K562 (cell line): ENCODE results near the gene CEP20. TPM values are rescaled to one million over a fixed set of nuclear protein-coding genes. Genes with fewer than 3 reads are reported as not detected.

Experiments used
- ATAC-seq: fragments of 200-7000 bp; cut with Tn5 transposase; 3 replicates; pipeline ENCODE4 v1.9.1; 2020; ENCODE audit warnings: moderate library complexity
- BruUV-seq: library from RNA; stranded (reverse); fragments of 400-500 nt; replicated peaks from 2 replicates; lab custom pipeline; 2021; lab: Mats Ljungman, UMichigan
- CTCF ChIA-PET: fragments of 300-600 bp; formaldehyde crosslinking; extraction: SDS; loops from one replicate; lab custom pipeline; 2021; ENCODE audit warnings: low intra/inter-chr PET ratio; lab: Yijun Ruan, JAX
- POLR2A ChIA-PET: fragments of 300-600, 350-650 bp; sonication (Branson Sonifier 250); formaldehyde crosslinking; extraction: SDS; loops from one replicate; lab custom pipeline; 2021; ENCODE audit warnings: antibody characterized with exemption, inconsistent platforms; lab: Yijun Ruan, JAX
- DNase-seq, 4 experiments: peaks; one replicate each; pipeline versions ENCODE4 v3.0.0 to v3.0.0-alpha.2; 2011 to 2018; ENCODE audit warnings: low spot score in 3 of 4, mixed read lengths in 3 of 4; ENCODE audit errors: extremely low read depth in 1 of 4
- FAIRE-seq: peaks from 2 replicates; lab custom pipeline; 2011; peaks lifted over from hg19 to GRCh38; lab: Jason Lieb, UNC
- H2AFZ ChIP-seq: 2 replicates; pipeline ENCODE4 v1.6.0; 2011; ENCODE audit warnings: low read depth, low read length, control low read depth, inconsistent platforms
- H3K27ac ChIP-seq: fragments of 200-600 bp; 3 replicates; pipeline ENCODE4 v1.8.0; 2011; ENCODE audit warnings: low read depth, mild to moderate bottlenecking, control low read depth, inconsistent platforms, low read length, moderate library complexity, mixed read lengths; ENCODE audit errors: extremely low read depth
- H3K27me3 ChIP-seq, 2 experiments: fragments of 300-600 bp in 1 of 2; 2 replicates in 1 of 2; 3 replicates in 1 of 2; pipeline versions ENCODE4 v1.6.0 to v1.8.0; 2011; ENCODE audit warnings: inconsistent platforms in 2 of 2, low read length in 2 of 2, mild to moderate bottlenecking in 1 of 2, mixed read lengths in 1 of 2, moderate library complexity in 1 of 2; ENCODE audit not compliant: control insufficient read depth in 2 of 2, insufficient read depth in 2 of 2
- H3K36me3 ChIP-seq: fragments of 300-600 bp; 3 replicates; pipeline ENCODE4 v1.8.0; 2011; ENCODE audit warnings: mild to moderate bottlenecking, low read length, inconsistent platforms; ENCODE audit not compliant: control insufficient read depth, insufficient read depth
- H3K4me1 ChIP-seq, 2 experiments: fragments of 200-600 bp in 1 of 2; replicated peaks in 1 of 2; 2 replicates in 1 of 2; 3 replicates in 1 of 2; pipeline versions ENCODE4 v1.5.1 to v1.8.0; 2011; ENCODE audit warnings: inconsistent platforms in 2 of 2, low read length in 2 of 2, mild to moderate bottlenecking in 1 of 2, mixed read lengths in 1 of 2, moderate library complexity in 1 of 2; ENCODE audit not compliant: control insufficient read depth in 2 of 2, insufficient read depth in 2 of 2
- H3K4me2 ChIP-seq: 2 replicates; pipeline ENCODE4 v1.6.1; 2011; ENCODE audit warnings: low read length, control low read depth, inconsistent platforms, mixed read lengths; ENCODE audit not compliant: insufficient read depth
- H3K4me3 ChIP-seq: fragments of 200-600 bp; sonication (generic), shearing (Covaris generic); 2 replicates; pipeline ENCODE4 v1.5.1; 2016; ENCODE audit warnings: control low read depth, inconsistent platforms
- H3K79me2 ChIP-seq: fragments of 200-600 bp; 3 replicates; pipeline ENCODE4 v1.8.0; 2011; ENCODE audit warnings: low read length, inconsistent platforms; ENCODE audit not compliant: control insufficient read depth, insufficient read depth
- H3K9ac ChIP-seq, 2 experiments: 2 replicates each; pipeline versions ENCODE4 v1.6.0 to v1.6.1; 2011; ENCODE audit warnings: low read depth in 2 of 2, low read length in 2 of 2, control low read depth in 1 of 2, inconsistent platforms in 1 of 2, mild to moderate bottlenecking in 1 of 2, mixed read lengths in 1 of 2; ENCODE audit not compliant: insufficient read depth in 1 of 2
- H3K9me1 ChIP-seq: one replicate; pipeline ENCODE4 v1.6.0; 2011; ENCODE audit warnings: inconsistent platforms, mild to moderate bottlenecking, low read length, moderate library complexity; ENCODE audit not compliant: control insufficient read depth, insufficient read depth
- H3K9me3 ChIP-seq: replicated peaks from 2 replicates; pipeline ENCODE4 v1.5.1; 2011; ENCODE audit warnings: low read depth, low read length, inconsistent platforms; ENCODE audit not compliant: control insufficient read depth, insufficient read depth
- H4K20me1 ChIP-seq: replicated peaks from 2 replicates; pipeline ENCODE4 v1.6.1; 2011; ENCODE audit warnings: low read length, inconsistent platforms, mixed read lengths; ENCODE audit not compliant: control insufficient read depth, insufficient read depth
- SMAD1 ChIP-seq: fragments of 150-350 bp; IDR thresholded peaks from 2 replicates; pipeline ENCODE4 v1.6.1; 2014; ENCODE audit warnings: low read length, low read depth; ENCODE audit not compliant: partially characterized antibody
- TEAD4 ChIP-seq, 2 experiments: sonication (generic) in 1 of 2; formaldehyde crosslinking in 1 of 2; IDR thresholded peaks; 2 replicates each; pipeline versions ENCODE4 v1.6.1 to v1.8.0; 2012 to 2022; ENCODE audit warnings: borderline replicate concordance in 1 of 2, inconsistent platforms in 1 of 2, low read length in 1 of 2, mild to moderate bottlenecking in 1 of 2, missing genetic modification reagents in 1 of 2
- ZNF121 ChIP-seq: sonication (generic); formaldehyde crosslinking; conservative IDR thresholded peaks from 2 replicates; pipeline ENCODE4 v1.8.0; 2022; ENCODE audit warnings: missing genetic modification reagents
- ZNF512 ChIP-seq: IDR thresholded peaks from 2 replicates; pipeline ENCODE4 v1.6.1; 2016; ENCODE audit warnings: missing genetic modification characterization, missing compliant biosample characterization
- WGBS: fragments of 100-300 bp; shearing (Covaris generic); methylation state at CpG from one replicate; pipeline ENCODE4 v1.1.6; 2016; ENCODE audit warnings: low coverage, mixed read lengths; ENCODE audit not compliant: insufficient coverage; ENCODE audit errors: missing lambda C conversion rate; 5-methylcytosine and 5-hydroxymethylcytosine counted together
- in situ Hi-C: fragments of 300-500 bp; cut with MboI; formaldehyde crosslinking; loops from 4 replicates; pipeline ENCODE4 v1.15.0; 2018; ENCODE audit warnings: inconsistent platforms, mixed read lengths
- intact Hi-C: fragments of 100-400 bp; cut with micrococcal nuclease; formaldehyde crosslinking; loops from 2 replicates; pipeline ENCODE4 v1.14.2; 2022
- polyA plus RNA-seq, 8 experiments: library from polyadenylated mRNA; depleted of rRNA in 4 of 8; stranded (reverse) in 5 of 8; unstranded in 3 of 8; fragments of >200 nt; fragmentation: Nextera tagmentation in 2 of 8; fragmentation: Illumina TruSeq in 1 of 8; extraction: Ambion mirVana in 2 of 8; extraction: Trizol in 1 of 8; gene quantifications; 2 replicates each; pipeline versions ENCODE4 v1.2.1 to v1.2.3, GENCODE V29; 2011 to 2014; ENCODE audit warnings: inconsistent platforms in 1 of 8, missing spikeins in 1 of 8
- total RNA-seq, 7 experiments: library from RNA; depleted of rRNA in 6 of 7; stranded (reverse); fragments of >200 nt in 6 of 7; fragmentation: Illumina TruSeq in 2 of 7; extraction: Trizol in 2 of 7; gene quantifications; 2 replicates each; pipeline versions ENCODE4 v1.2.1 to v1.2.3, GENCODE V29; 2011 to 2021; ENCODE audit warnings: low replicate concordance in 1 of 7

The CEP20 gene
- total and polyA plus RNA-seq, 9 of the 15 experiments (the other 6 are each of a cell fraction or from before 2014, with no cell fraction given) = 41.3 to 150 (median 104) TPM

DNA sequence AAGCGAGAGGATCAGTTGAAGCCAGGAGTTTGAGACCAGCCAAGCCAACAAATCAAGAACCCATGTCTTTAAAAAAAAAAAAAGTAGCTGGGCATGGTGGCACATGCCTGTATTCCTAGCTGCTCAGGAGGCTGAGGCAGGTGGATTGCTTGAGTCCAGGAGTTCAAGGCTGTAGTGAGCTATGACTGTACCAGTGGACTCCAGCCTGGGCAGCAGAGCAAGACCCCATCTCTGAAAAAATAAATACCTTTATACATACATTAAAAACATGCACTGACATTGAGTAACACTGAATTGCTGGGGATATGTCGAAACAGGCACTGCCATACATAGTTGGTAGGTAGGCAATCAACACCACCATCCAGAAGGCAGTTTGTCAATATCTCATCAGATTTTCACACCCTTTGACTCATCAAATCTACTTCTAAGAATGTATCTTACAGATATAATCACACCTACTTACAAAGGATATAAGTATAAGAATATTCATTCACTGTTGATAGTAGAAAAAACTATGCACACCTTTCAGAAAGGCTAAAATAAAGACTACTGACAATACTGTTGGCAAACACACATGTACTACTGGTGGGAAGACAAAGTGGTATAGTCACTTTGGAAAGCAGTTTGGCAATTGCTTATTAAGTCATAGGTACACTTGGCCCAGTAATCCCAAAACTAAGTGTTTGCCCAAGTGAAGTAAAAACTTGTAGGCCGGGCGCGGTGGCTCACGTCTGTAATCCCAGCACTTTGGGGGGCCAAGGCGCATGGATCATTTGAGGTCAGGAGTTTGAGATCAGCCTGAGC, 6.4 kb upstream of the CEP20 start:
- peaks cover 16 to 23% of the 10 kb centered on the region in 2 experiments for H3K4me1 ChIP-seq
- no peaks in the 10 kb centered on the region for H3K9me3 ChIP-seq
- H3K4me2 ChIP-seq = no peak overlapping the region
- no peaks in the 10 kb centered on the region for H3K79me2 ChIP-seq
- intact Hi-C loops (no loop called here), in situ Hi-C loops (no loop called here)
- WGBS = 81% methylated on average over 7 of the region's 7 CpGs
- DNase-seq (no peak), ATAC-seq (no peak), FAIRE-seq (no peak)
- H3K9me1 ChIP-seq = no peaks in the 10 kb centered on the region
- CTCF ChIA-PET = no interaction called here
- no TSS peak for BruUV-seq
- no peak overlapping the region for H3K9ac ChIP-seq
- H3K27ac ChIP-seq = no peak overlapping the region
- no peak overlapping the region for H2AFZ ChIP-seq
- no peak for TF ChIP-seq TEAD4 (IDR thresholded peaks at IDR 0.05; ENCODE audit: low read length)
- TF ChIP-seq TEAD4 (CRISPR knock-in tag; IDR thresholded peaks at IDR 0.05; ENCODE audit: borderline replicate concordance) = no peak
- peak; percentile 87 for TF ChIP-seq ZNF121 (CRISPR knock-in tag)
- H3K27me3 ChIP-seq = no peaks in the 10 kb centered on the region
- POLR2A ChIA-PET = interaction anchor here (0.6 kb wide), 1 partner anchor 13 kb away, joined by 3 read pairs; no protein-coding TSS in a partner anchor
- H3K4me3 ChIP-seq = no peak overlapping the region
- no peaks in the 10 kb centered on the region for H3K36me3 ChIP-seq
- H4K20me1 ChIP-seq = no peaks in the 10 kb centered on the region

- H3K9me1 ChIP-seq = no peaks in the 10 kb centered on the region
- DNase-seq (no peak), FAIRE-seq (no peak), ATAC-seq (no peak)
- no peaks in the 10 kb centered on the region for H3K27me3 ChIP-seq
- peaks cover 6 to 15% of the 10 kb centered on the region in 2 experiments; a peak in 4 of 5 replicates for H3K4me1 ChIP-seq
- no peaks in the 10 kb centered on the region for H4K20me1 ChIP-seq
- H3K36me3 ChIP-seq = peaks cover 6% of the 10 kb centered on the region; the same call in 2 of the 3 replicates
- H2AFZ ChIP-seq = peak overlapping the region; percentile 57; the same call in 1 of the 2 replicates
- H3K79me2 ChIP-seq = peaks cover 19% of the 10 kb centered on the region
- no peak overlapping the region for H3K9ac ChIP-seq
- CTCF ChIA-PET = no interaction called here
- 80% methylated on average over 1 of the region's 3 CpGs for WGBS
- no peak overlapping the region for H3K4me2 ChIP-seq
- no TSS peak for BruUV-seq
- POLR2A ChIA-PET = no interaction called here
- in situ Hi-C loops = no loop called here
- TF ChIP-seq SMAD1 (no peak), ZNF512 (tag) (peak; percentile 57)
- H3K4me3 ChIP-seq = no peak overlapping the region
- no peaks in the 10 kb centered on the region for H3K9me3 ChIP-seq
- intact Hi-C loops = no loop called here
- no peak overlapping the region for H3K27ac ChIP-seq
Measured at GRCh38 chr16:15891508-15891907, 3.1 kb upstream of the CEP20 start.
